ENCODE results near the gene ARMC2. TPM values are rescaled to one million over a fixed set of nuclear protein-coding genes. Genes with fewer than 3 reads are reported as not detected.

The ARMC2 gene
- total RNA-seq, 1 donor from 2014 or later = 8.3 TPM

- peaks cover 18% of the 10 kb centered on the region for H3K4me1 Mint-ChIP-seq (ENCODE audit: low read depth)
- no peaks in the 10 kb centered on the region for H3K27me3 Mint-ChIP-seq (ENCODE audit: low read depth)
- no peak for DNase-seq (ENCODE audit: low spot score)
- H3K9me3 Mint-ChIP-seq (ENCODE audit: low read depth) = no peaks in the 10 kb centered on the region
- TF ChIP-seq CTCF (IDR thresholded peaks at IDR 0.05) = no peak
- no peak overlapping the region for H3K27ac Mint-ChIP-seq (ENCODE audit: unreplicated experiment)
- no peak overlapping the region for H3K4me3 Mint-ChIP-seq (ENCODE audit: unreplicated experiment)
- H3K36me3 Mint-ChIP-seq (ENCODE audit: low read depth) = peaks cover 5% of the 10 kb centered on the region
Observed at GRCh38 chr6:108869876-108870275, 21.7 kb downstream of the ARMC2 start.

- H3K27ac Mint-ChIP-seq (ENCODE audit: unreplicated experiment) = no peak overlapping the region
- peaks cover 23% of the 10 kb centered on the region for H3K4me1 Mint-ChIP-seq (ENCODE audit: low read depth)
- no peaks in the 10 kb centered on the region for H3K27me3 Mint-ChIP-seq (ENCODE audit: low read depth)
- no peak for DNase-seq (ENCODE audit: low spot score)
- H3K36me3 Mint-ChIP-seq (ENCODE audit: low read depth) = peaks cover 5% of the 10 kb centered on the region
- no peak for TF ChIP-seq CTCF (IDR thresholded peaks at IDR 0.05)
- H3K9me3 Mint-ChIP-seq (ENCODE audit: low read depth) = no peaks in the 10 kb centered on the region
- H3K4me3 Mint-ChIP-seq (ENCODE audit: unreplicated experiment) = no peak overlapping the region
Observed at GRCh38 chr6:108870357-108870756, 22.1 kb downstream of the ARMC2 start.

- DNase-seq (ENCODE audit: low spot score) = no peak
- Mint-ChIP-seq H3K27ac (ENCODE audit: unreplicated experiment) (no peak overlapping the region), H3K36me3 (ENCODE audit: low read depth) (peaks cover 3% of the 10 kb centered on the region), H3K4me1 (ENCODE audit: low read depth) (peaks cover 34% of the 10 kb centered on the region), H3K9me3 (ENCODE audit: low read depth) (no peaks in the 10 kb centered on the region), H3K4me3 (ENCODE audit: unreplicated experiment) (no peak overlapping the region), H3K27me3 (ENCODE audit: low read depth) (no peaks in the 10 kb centered on the region)
- TF ChIP-seq CTCF (IDR thresholded peaks at IDR 0.05) = no peak
Observed at GRCh38 chr6:108872141-108872557, 23.9 kb downstream of the ARMC2 start.

- no peak for DNase-seq (ENCODE audit: low spot score)
- H3K27ac Mint-ChIP-seq (ENCODE audit: unreplicated experiment) = no peak overlapping the region
- H3K4me1 Mint-ChIP-seq (ENCODE audit: low read depth) = peaks cover 38% of the 10 kb centered on the region
Observed at GRCh38 chr6:108872575-108872974, 24.4 kb downstream of the ARMC2 start.

GRCh38 chr6:108873251-108873650 is 25.0 kb downstream of the ARMC2 start:
- no peak for TF ChIP-seq CTCF (IDR thresholded peaks at IDR 0.05)
- Mint-ChIP-seq H3K4me1 (ENCODE audit: low read depth) (peaks cover 45% of the 10 kb centered on the region), H3K27ac (ENCODE audit: unreplicated experiment) (no peak overlapping the region), H3K36me3 (ENCODE audit: low read depth) (peaks cover 5% of the 10 kb centered on the region), H3K4me3 (ENCODE audit: unreplicated experiment) (no peak overlapping the region), H3K9me3 (ENCODE audit: low read depth) (no peaks in the 10 kb centered on the region), H3K27me3 (ENCODE audit: low read depth) (no peaks in the 10 kb centered on the region)
- no peak for DNase-seq (ENCODE audit: low spot score)

More at GRCh38 chr6:108872575-108872974, 24.4 kb downstream of the ARMC2 start:
- Mint-ChIP-seq H3K9me3 (ENCODE audit: low read depth) (no peaks in the 10 kb centered on the region), H3K4me3 (ENCODE audit: unreplicated experiment) (no peak overlapping the region), H3K36me3 (ENCODE audit: low read depth) (peaks cover 3% of the 10 kb centered on the region), H3K27me3 (ENCODE audit: low read depth) (no peaks in the 10 kb centered on the region)
- TF ChIP-seq CTCF (IDR thresholded peaks at IDR 0.05) = no peak
